K562 treated with DMSO at 1 percent for 4 hours (cell line): Measurements from ENCODE around the gene TNFSF9. TPM values are rescaled to one million over a fixed set of nuclear protein-coding genes. Genes with fewer than 3 reads are reported as not detected.

Source experiments
- total RNA-seq: library from RNA; unstranded; fragments of 300-600 nt; gene quantifications from 2 replicates; pipeline ENCODE4 v1.2.3, GENCODE V29; 2022; ENCODE audit not compliant: insufficient read depth

Gene TNFSF9, protein sequence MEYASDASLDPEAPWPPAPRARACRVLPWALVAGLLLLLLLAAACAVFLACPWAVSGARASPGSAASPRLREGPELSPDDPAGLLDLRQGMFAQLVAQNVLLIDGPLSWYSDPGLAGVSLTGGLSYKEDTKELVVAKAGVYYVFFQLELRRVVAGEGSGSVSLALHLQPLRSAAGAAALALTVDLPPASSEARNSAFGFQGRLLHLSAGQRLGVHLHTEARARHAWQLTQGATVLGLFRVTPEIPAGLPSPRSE
- 17.9 and 30.7 TPM in 2 replicates for total RNA-seq

DNA sequence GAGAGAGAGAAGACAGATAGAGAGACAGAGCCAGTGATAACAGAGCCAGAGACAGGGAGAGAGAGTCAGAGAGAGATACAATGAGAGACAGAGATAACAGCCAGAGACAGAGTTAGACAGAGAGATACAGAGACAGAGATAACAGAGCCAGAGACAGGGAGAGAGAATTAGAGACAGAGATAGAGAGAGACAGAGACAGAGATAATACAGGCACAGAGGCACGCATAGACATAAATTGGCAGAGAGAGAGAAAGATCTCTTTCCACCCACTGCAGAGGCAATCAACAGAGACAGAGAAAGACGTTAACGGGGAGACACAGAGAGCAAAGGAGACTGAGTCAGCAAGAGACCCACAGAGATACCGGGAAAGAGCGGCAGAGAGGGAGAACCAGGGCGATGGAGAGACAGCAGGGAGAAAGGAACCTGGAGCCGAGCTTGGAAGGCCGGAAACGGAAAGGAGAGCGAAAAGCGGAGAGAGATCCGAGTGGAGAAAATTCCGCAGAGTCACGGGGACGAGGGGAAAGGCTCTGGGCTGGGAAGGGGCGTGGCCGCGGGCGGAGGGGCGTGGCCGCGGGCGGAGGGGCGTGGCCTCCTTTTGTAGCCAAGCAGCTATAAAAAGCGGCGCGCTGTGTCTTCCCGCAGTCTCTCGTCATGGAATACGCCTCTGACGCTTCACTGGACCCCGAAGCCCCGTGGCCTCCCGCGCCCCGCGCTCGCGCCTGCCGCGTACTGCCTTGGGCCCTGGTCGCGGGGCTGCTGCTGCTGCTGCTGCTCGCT lies at the start of gene TNFSF9:
Gene TNFSF9 (plus strand): TSS at position 641 of the 777 bp plus-strand sequence. CDS start 11 bp downstream, at position 652.

DNA sequence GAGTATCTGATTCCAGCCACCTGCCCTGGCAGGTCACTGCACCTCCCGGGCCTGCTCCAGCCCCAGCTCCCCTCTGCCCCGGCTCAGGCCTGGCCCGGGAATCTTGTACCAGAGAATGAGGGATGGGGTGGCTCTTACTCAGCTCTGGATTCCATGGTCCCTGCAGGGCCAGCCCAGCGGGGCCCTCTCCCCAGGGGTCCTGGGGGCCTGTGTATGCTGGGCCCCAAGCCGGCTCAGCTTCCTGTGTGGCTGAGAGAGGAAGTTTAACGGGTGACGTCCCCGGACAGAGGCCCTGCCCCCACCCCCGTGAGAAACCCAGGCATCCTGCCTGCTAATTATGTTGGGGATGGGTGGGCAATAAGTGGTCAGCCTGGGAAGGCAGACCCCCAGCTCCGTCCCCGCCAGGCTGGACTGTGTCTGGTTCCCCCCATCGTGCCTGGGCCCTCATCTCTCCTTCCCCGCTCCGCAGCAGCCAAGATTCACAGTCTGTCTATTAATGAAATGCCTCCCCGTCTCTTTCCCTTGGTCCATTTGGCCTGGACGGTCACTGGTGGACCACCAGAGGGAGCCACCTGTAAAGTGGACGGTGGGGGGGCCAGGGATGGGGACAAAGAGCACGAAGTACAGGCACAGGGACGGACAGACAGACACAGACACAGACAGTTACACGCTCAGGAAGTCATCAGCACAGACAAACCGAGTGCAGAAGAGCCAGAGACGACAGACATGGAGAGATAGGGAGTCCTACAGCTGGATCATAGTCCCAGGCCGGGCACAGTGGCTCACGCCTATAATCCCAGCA lies 49.1 kb upstream of the TNFSF9 start, which contains the start of gene DENND1C:
Gene DENND1C (minus strand): TSS at position 247 of the 802 bp plus-strand sequence. CDS start 92 bp downstream, at position 155.

DNA sequence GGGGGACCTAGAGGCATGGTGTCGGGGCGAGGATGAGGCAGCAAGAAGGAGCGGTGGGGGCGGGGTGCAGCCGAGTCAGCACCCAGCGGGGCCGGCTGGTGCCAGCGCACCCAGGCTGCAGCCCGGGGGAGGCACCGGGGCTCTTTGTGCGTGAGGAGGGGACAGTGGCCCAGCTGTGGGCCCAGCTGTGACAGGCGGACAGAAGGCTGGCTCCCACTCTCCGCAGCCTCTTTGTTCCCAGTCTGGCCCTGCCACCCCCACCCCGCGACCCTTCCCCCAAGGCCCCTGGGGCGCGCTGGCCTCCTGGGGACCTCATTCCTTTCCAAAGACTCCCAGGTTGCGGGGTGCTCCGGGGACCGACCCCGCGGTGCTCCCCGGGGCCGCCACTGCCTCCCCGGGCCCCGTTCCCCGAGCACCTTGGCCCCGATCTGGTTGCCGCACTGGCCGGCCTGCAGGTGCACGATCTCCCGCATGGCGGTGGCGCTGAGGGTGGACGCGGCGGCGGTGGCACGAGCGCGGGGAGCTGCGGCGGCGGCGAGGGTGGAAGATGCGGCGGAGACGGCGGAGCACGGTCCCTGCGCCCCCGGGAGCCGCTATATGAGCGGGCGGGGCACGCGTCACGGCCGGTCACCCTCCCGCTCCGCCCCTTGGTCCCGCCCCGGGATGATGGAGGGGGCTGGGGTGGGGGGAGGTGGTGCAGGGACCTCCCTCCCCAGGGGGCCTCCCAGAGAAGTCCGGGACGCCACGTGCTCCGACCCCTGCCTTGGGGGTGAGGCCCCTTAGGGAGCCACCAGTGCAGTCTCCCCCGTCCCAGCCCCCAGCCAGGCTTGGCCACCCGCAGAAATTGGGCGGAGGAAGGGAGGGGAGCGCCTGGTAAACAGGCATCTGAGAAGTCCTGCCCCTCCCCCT lies 28.8 kb upstream of the TNFSF9 start, which contains the start of gene TUBB4A:
Gene TUBB4A (minus strand): TSS at position 570 of the 909 bp plus-strand sequence. CDS start 97 bp downstream, at position 473.

Other genes with a start within 250 kb of the TNFSF9 start
- gene ACER1, start 197.4 kb upstream of the TNFSF9 start, total RNA-seq = not detected in 2 replicates
- gene CLPP, start 169.5 kb upstream of the TNFSF9 start, total RNA-seq = 115 TPM in 2 replicates
- gene ALKBH7, start 158.2 kb upstream of the TNFSF9 start, total RNA-seq = 115 and 123 TPM in 2 replicates
- gene PSPN, start 155.1 kb upstream of the TNFSF9 start, total RNA-seq = 3.6 and 5.2 TPM in 2 replicates
- gene GTF2F1, start 137.9 kb upstream of the TNFSF9 start, total RNA-seq = 86.5 and 91.9 TPM in 2 replicates
- 466 and 493 TPM in 2 replicates for gene KHSRP, start 106.2 kb upstream of the TNFSF9 start, total RNA-seq
- gene SLC25A41, start 97.3 kb upstream of the TNFSF9 start, total RNA-seq = 2.5 and 3.1 TPM in 2 replicates
- gene SLC25A23, start 71.2 kb upstream of the TNFSF9 start, total RNA-seq = 52.2 and 64.2 TPM in 2 replicates
- gene CRB3, start 66.8 kb upstream of the TNFSF9 start, total RNA-seq = not detected in 2 replicates
- gene DENND1C, start 49.2 kb upstream of the TNFSF9 start, total RNA-seq = 1.7 and 1.9 TPM in 2 replicates
- gene TUBB4A, start 28.7 kb upstream of the TNFSF9 start, total RNA-seq = 5.5 and 8.6 TPM in 2 replicates
- gene CD70, start 60.1 kb downstream of the TNFSF9 start, total RNA-seq = 2.7 and 5.5 TPM in 2 replicates
- 0.12 TPM in 1 of 2 replicates, not detected in the other for gene TNFSF14, start 139.1 kb downstream of the TNFSF9 start, total RNA-seq
- 19.3 and 29.1 TPM in 2 replicates for gene C3, start 189.6 kb downstream of the TNFSF9 start, total RNA-seq
- gene GPR108, start 206.6 kb downstream of the TNFSF9 start, total RNA-seq = 47.1 and 67.5 TPM in 2 replicates
- gene TRIP10, start 208.7 kb downstream of the TNFSF9 start, total RNA-seq = 37.3 and 38.2 TPM in 2 replicates
- gene SH2D3A, start 236.4 kb downstream of the TNFSF9 start, total RNA-seq = 6.2 and 6.4 TPM in 2 replicates
- gene VAV1, start 241.7 kb downstream of the TNFSF9 start, total RNA-seq = 36.4 and 39.0 TPM in 2 replicates